Left ventricle myocardium inferior (tissue), 1 donor: ENCODE data around the gene GABRR1. TPM values are rescaled to one million over a fixed set of nuclear protein-coding genes. Genes with fewer than 3 reads are reported as not detected.

Experiments used
- DNase-seq: peaks from one replicate; pipeline ENCODE4 v3.0.0-alpha.2; 2020
- H3K27ac ChIP-seq: fragments of 200-600 bp; replicated peaks from 2 replicates; pipeline ENCODE4 v1.8.0; 2021
- H3K27me3 ChIP-seq: fragments of 200-600 bp; 2 replicates; pipeline ENCODE4 v1.8.0; 2021; ENCODE audit warnings: low read depth
- H3K36me3 ChIP-seq: fragments of 200-600 bp; 2 replicates; pipeline ENCODE4 v1.8.0; 2021
- H3K4me1 ChIP-seq: fragments of 200-600 bp; 2 replicates; pipeline ENCODE4 v1.8.0; 2021
- H3K4me3 ChIP-seq: fragments of 200-600 bp; 2 replicates; pipeline ENCODE4 v1.8.0; 2021; ENCODE audit warnings: mild to moderate bottlenecking, moderate library complexity
- H3K9me3 ChIP-seq: fragments of 200-600 bp; replicated peaks from 2 replicates; pipeline ENCODE4 v1.8.0; 2021
- intact Hi-C: fragments of 100-400 bp; cut with micrococcal nuclease; formaldehyde crosslinking; loops from one replicate; pipeline ENCODE4 v1.11.0; 2022
- total RNA-seq: library from RNA; stranded (reverse); fragmentation: NEBNext Ultra II Directional; extraction: Animal tissue kit (Norgen Biotek cat#: 25700); gene quantifications from one replicate; pipeline ENCODE4 v1.2.1, GENCODE V29; 2021
- TF ChIP-seq, protein P1 (sequence below): fragments of 200-600 bp; IDR thresholded peaks from 2 replicates; pipeline ENCODE4 v1.8.0; 2021; ENCODE audit warnings: antibody characterized with exemption, mild to moderate bottlenecking, borderline replicate concordance
- donor health status: DM: no; HTN: yes; CAD: no; lungs with severe emphysema.

Gene GABRR1
- total RNA-seq, 1 donor from 2014 or later = not detected

DNA sequence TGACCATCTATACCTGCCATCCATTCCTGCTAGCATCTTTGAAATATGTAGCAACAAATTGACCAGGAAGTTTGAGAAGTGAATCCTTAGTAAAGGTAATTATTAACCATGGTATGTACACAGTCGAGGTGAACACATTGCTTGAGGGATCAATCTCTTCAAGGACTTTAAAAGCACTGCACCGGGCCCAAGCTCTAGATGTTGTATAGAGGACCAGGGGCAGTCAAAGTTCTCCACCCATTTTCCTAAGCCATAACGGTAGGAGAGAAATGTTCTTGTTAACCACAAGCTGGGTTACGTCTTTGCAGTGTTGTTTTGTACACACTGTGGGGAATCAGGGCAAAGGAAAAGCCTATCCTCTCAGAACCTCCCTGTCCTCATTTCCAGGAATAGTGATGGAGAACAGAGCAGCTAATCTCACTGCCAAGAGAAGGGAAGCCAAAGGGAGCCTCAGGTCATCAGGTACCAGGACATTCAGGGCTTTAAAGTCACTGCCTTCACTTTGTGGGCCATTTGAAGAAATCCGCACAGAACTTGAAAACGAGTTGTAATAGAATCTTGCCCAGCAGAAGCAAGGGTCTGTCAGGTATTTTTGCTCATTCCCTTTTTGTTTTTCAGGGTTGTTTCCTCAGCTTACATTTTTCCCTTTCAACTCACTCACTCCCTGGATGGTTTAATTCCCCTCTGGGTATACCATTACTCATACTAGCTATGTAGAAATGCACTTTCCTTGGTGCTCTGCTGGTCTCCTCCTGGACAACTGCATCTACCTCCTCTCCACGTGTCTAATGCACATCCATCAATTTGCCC, 76.6 kb downstream of the GABRR1 start:
- Histone ChIP-seq H3K4me3 (no peak overlapping the region), H3K27me3 (no peaks in the 10 kb centered on the region), H3K27ac (no peak overlapping the region), H3K4me1 (peaks cover 17% of the 10 kb centered on the region), H3K9me3 (no peaks in the 10 kb centered on the region), H3K36me3 (no peaks in the 10 kb centered on the region)
- TF ChIP-seq, protein P1, sequence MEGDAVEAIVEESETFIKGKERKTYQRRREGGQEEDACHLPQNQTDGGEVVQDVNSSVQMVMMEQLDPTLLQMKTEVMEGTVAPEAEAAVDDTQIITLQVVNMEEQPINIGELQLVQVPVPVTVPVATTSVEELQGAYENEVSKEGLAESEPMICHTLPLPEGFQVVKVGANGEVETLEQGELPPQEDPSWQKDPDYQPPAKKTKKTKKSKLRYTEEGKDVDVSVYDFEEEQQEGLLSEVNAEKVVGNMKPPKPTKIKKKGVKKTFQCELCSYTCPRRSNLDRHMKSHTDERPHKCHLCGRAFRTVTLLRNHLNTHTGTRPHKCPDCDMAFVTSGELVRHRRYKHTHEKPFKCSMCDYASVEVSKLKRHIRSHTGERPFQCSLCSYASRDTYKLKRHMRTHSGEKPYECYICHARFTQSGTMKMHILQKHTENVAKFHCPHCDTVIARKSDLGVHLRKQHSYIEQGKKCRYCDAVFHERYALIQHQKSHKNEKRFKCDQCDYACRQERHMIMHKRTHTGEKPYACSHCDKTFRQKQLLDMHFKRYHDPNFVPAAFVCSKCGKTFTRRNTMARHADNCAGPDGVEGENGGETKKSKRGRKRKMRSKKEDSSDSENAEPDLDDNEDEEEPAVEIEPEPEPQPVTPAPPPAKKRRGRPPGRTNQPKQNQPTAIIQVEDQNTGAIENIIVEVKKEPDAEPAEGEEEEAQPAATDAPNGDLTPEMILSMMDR = no peak
- DNase-seq = no peak
- intact Hi-C loops = loop anchor here (10.0 kb wide), 1 partner anchor 56 kb away; the partner anchor contains the start of gene PNRC1

DNA sequence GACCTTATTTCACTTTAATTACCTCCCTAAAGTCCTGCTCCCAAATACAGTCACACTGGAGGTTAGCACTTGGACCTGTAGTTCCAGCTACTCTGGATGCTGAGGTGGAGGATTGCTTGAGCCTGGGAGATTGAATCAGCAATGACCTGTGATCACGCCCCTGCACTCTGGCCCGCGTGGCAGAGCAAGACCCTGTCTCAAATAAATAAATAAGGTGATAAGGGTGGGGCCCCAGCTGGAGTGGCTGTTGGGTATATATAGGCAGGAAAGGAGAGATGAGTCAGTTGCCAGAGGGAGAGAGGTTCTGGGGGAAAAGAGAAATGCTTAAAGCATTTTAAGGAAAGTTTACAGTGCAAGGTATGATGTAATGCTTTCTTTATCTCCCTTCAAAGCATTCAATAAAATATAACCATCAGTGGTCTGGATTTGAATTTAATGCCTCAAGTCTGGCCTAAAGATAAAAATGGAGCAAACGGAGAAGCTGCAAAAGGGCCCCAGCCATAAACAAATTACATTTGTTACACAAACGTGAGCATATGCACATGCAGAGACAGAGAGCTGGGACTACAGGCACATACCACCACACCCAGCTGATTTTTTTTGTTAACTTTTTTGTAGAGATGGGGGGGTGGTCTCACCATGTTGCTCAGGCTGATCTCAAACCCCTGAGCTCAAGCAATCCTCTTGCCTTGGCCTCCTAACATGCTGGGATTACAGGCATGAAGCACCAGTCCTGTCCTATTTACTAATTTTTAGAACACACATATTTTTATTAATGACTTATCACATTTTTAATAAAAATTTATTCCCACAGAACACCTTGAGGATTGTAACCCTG, 77.4 kb downstream of the GABRR1 start:
- H3K4me1 ChIP-seq = peaks cover 12% of the 10 kb centered on the region
- H3K27ac ChIP-seq = no peak overlapping the region
- no peaks in the 10 kb centered on the region for H3K36me3 ChIP-seq
- intact Hi-C loops = loop anchor here (10.0 kb wide), 1 partner anchor 55 kb away; the partner anchor contains the start of gene PNRC1
- H3K9me3 ChIP-seq = no peaks in the 10 kb centered on the region
- TF ChIP-seq, protein P1 = no peak
- no peak overlapping the region for H3K4me3 ChIP-seq
- no peaks in the 10 kb centered on the region for H3K27me3 ChIP-seq
- DNase-seq = no peak

- H3K36me3 ChIP-seq = no peaks in the 10 kb centered on the region
- H3K27ac ChIP-seq = no peak overlapping the region
- no peaks in the 10 kb centered on the region for H3K9me3 ChIP-seq
- H3K27me3 ChIP-seq = no peaks in the 10 kb centered on the region
- intact Hi-C loops = no loop called here
- peaks cover 12% of the 10 kb centered on the region for H3K4me1 ChIP-seq
- TF ChIP-seq, protein P1 = no peak
- no peak overlapping the region for H3K4me3 ChIP-seq
- DNase-seq = no peak
These were observed 79.0 kb downstream of the GABRR1 start for GRCh38 chr6:89138173-89138572.

GRCh38 chr6:89134723-89135122, 82.4 kb downstream of the GABRR1 start:
- Histone ChIP-seq H3K4me1 (peaks cover 4% of the 10 kb centered on the region), H3K36me3 (no peaks in the 10 kb centered on the region), H3K4me3 (no peak overlapping the region), H3K27ac (no peak overlapping the region), H3K9me3 (no peaks in the 10 kb centered on the region), H3K27me3 (no peaks in the 10 kb centered on the region)
- intact Hi-C loops = no loop called here
- TF ChIP-seq, protein P1 = no peak
- no peak for DNase-seq

GRCh38 chr6:89133981-89134380, 83.2 kb downstream of the GABRR1 start:
- DNase-seq = no peak
- intact Hi-C loops = no loop called here
- Histone ChIP-seq H3K9me3 (no peaks in the 10 kb centered on the region), H3K36me3 (no peaks in the 10 kb centered on the region), H3K4me1 (peaks cover 4% of the 10 kb centered on the region), H3K27ac (no peak overlapping the region), H3K4me3 (no peak overlapping the region), H3K27me3 (no peaks in the 10 kb centered on the region)
- TF ChIP-seq, protein P1 = no peak
